Hematopoietic multipotent progenitor cell treated with erythropoietin and hydrocortisone succinate and interleukin-3 and kit ligand, for 17 days (in vitro differentiated cells): ENCODE results near the gene CARS1.

Source experiments
- DNase-seq: peaks from one replicate; pipeline ENCODE4 v3.0.0-alpha.2; 2015; ENCODE audit warnings: low spot score

Gene CARS1

GRCh38 chr11:3060436-3061025, 3.3 kb upstream of the CARS1 start:
- DNase-seq: no peak

DNA sequence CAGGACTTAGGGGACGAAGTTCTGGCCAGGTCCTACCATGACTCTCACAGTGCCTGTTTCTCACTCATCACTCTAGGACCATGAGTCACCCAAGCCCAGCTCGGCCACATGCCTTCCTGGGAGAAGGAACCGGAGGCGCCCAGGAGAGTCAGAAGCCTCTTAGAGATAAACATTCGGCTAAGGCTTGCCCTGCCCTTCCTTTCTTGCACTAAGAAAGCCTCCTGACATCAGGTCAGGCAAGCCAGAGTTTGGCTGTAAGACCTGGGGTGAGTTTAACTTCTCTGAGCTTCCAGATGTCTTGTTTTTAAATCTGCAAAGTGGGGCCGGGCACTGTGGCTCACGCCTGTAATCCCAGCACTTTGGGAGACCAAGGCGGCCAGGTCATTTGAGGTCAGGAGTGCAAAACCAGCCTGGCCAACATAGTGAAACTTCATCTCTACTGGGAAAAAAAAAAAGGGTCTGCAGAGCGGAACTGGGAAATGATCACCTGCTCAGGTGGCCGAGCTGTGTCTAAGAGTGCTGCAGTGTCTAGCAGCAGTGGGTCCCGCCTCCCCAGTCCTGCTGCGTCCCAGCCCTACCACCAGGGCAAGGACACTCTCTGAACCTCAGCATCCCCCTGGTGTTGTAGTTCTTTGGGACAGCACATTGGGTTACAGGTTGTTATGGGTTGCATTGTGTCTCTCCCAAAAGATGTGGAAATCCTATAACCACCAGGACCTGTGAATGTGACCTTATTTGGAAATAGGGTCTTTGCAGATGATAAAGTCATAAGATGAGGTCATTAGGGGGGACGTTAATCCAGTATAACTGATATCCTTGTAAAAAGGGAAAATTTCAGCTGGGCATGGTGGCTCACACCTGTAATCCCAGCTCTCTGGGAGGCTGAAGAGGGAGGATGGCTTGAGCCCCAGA, 1.8 kb upstream of the CARS1 start:
- peak; percentile 42 for DNase-seq

DNA sequence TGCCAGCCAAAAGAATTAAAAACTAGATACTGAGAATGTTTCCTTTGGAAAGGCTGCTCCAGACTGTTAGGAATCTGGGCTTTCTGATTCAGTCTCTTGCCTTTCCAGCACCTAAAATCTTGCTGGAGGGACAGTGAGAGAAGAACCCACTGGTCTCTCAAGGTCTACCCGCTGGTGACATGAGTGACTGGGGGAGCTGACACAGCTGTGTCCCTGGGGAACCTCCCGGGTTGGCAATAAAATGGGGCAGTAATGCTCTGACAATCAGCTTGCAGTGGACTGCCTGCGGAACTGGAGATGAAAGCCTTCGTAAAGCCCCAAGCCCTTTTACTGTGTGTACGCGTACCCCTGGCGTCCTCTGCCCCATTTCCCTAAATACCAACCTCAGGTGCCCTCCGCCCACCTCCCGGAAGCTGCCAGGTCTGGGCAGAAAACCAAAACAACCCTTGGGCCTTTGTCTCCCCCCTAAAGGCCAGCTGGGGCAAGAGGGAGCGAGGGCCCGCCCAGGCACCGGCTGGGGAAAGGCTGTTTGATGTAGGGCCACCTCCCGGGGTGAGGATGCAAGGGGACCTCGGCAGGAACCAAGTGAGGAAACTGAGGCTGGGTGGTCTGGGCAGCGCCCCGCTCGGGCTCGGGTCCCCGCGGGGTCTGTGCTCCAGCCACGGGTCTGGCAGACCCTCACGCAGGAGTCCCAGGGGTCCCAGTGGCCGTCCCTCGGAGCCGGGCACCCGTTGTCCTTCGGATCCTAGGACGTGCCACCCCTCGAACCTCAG, 741 bp downstream of the CARS1 start:
- peak; percentile 35 for DNase-seq

- no peak for DNase-seq
Observed at GRCh38 chr11:3055891-3056290, 1.3 kb downstream of the CARS1 start.

GRCh38 chr11:3052567-3052966, 4.7 kb downstream of the CARS1 start:
- no peak for DNase-seq

- DNase-seq: no peak
Observed at GRCh38 chr11:3052109-3052479, 5.1 kb downstream of the CARS1 start.

DNA sequence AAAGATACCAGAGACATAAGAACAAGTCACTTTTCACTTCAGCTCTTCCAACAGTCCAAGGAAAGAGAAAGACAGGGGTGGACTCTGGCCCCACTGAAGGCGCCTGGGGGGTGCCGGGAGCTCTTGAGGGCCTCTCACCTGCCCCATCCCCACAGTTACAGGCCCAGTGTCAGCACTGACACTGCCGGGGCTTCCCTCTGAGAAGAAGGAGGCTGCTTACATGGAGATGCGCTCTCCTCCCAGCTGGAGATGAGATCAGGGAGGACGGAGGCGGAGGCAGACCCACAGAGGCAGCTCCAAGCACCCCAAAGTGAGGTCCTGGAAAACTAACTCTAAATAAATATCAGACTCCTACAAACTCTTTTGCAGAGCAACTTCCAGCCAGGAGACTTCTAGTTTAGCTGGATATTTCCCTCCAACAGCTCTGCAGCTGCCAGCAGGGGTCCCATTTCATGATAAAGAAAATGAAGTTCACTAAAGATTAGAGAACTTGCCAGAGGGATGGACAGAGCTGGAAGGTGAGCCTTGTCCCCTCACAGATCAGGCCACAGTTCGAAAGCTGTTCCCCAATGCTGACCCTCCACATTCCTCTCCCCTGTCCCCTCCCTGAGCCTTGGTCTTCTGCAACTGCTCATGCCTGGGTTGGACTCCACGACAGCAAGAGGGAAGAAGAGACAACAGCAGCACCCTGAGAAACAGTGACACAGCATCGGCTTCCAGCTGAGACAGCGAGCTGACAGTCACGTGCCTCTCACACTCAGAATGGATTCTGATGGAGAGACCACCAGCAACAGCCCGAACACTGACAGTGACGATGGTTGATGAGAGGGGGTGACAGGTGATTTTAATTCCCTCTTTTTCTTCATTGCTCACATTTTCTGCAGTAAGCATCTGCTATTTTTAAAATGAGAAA, 5.8 kb downstream of the CARS1 start:
- no peak for DNase-seq

- no peak for DNase-seq
Observed at GRCh38 chr11:3050386-3051195, 6.6 kb downstream of the CARS1 start.

DNA sequence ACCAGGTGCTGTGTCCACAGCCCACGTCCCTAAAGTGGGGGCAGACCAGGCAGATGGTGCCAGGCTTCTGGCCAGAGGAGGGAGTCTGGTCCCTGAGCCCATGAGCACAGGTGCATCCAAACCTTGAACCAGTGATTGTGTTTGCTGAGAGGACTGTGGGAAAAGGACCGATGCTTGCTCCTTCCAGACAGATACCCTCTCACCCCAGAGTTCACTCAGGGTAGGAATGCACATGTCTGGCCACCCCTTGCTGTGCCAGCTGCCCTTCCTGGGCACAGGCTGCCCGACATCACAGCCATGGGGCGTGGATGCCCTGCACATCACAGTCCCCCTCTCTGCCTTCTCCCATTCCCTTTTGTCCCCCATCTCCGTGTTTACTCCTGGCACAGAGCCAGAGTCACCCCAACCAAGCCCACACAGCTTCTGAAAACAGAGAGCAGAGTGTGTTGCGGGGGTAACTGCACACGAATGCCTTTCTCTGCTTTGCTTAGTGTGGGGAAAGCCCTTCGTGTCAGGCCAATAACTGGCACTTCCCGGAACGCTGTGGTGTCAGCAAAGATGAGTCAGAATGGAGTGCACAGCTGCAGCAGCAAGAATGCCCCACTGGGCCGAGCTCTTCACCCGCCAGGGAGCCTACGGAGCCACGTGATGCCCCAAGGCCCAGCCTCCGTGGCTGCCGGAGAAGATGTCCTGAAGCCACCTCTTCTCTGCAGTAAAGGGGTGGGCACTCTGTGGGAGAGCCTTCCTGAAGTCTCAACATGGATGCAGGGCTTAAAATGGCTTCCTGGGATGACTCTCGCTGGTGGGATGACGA, 7.6 kb downstream of the CARS1 start:
- no peak for DNase-seq

DNA sequence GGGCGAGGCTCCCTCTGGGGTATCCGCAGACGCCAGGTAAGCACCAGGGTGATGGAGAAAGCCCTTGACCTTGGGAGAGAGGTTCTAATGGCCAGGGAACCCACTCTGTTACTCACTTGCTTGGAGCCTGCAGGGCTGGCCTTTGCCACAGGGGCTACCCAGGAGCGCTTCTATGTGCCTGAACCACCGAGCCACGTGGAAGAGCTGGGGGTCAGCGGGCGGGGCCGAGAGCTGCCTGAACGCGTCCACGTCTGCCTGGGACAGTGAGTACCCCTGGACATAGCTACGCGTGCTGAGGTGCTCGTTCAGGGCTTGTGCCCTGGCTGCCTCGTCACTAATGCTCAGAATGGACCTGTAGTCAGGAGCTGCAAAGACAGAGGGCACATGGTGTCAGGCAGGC, 9.6 kb downstream of the CARS1 start:
- no peak for DNase-seq

GRCh38 chr11:3046641-3047040, 10.6 kb downstream of the CARS1 start:
- no peak for DNase-seq

- no peak for DNase-seq
Observed at GRCh38 chr11:3046190-3046589, 11.0 kb downstream of the CARS1 start.

DNA sequence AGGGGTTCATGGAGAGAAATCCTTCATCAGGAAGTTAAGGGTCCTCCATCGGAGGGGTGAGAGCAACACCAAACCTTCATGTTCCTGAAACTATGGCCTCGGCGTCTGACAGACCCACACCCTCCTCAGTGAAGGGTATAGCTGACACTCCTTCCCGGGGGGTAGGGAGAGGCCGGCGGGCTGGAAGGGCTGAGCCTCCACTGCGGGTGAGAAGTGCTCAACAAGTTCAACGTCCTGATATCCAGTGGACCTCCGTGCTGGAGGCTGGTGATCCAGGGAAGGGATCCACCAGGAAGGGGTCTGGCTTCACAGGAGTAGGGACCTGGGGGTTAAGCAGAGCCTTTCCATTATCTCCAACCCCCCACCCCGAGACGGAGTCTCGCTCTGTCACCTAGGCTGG, 12.3 kb downstream of the CARS1 start:
- no peak for DNase-seq

- no peak for DNase-seq
Observed at GRCh38 chr11:3044004-3044403, 13.2 kb downstream of the CARS1 start.

- no peak for DNase-seq
Observed at GRCh38 chr11:3043315-3043871, 13.8 kb downstream of the CARS1 start.

DNA sequence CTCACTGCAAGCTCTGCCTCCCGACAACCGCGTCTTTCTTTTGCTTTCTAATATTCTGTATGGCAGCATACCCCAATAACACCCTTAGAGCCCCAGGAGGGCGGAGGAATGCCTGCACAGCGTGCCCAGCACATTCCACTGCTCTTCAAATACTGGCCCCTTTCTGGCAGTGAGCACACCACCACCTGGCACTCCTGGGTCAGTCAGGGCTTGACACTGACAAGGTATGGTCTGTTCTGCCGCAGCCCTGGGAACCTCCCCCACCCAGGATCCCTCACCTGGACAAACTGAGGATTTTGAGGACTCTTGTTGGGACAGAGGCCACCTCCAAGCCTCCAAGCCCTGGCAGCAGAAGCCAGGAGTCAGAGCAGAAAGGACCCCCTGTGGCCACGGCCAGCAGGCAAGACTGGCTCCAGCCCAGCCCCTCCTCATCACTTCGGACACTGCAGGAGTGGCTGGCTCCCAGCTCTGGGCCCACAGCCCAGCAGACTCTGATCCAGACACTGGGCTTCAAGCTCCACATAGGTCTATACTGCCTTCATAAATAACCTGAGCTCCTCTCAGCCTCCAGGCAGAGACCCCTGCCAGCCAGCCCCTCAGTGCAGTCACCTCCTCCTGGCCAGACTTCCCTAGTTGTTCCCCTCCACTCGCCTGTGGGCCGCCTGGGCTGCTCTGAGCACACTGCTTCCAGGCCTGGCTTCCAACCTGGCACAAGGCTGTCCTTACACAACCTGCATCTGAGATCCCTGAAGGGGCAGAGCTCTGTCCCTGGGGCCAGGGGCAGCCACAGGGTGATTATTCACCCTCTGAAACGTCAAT, 14.5 kb downstream of the CARS1 start:
- no peak for DNase-seq

DNA sequence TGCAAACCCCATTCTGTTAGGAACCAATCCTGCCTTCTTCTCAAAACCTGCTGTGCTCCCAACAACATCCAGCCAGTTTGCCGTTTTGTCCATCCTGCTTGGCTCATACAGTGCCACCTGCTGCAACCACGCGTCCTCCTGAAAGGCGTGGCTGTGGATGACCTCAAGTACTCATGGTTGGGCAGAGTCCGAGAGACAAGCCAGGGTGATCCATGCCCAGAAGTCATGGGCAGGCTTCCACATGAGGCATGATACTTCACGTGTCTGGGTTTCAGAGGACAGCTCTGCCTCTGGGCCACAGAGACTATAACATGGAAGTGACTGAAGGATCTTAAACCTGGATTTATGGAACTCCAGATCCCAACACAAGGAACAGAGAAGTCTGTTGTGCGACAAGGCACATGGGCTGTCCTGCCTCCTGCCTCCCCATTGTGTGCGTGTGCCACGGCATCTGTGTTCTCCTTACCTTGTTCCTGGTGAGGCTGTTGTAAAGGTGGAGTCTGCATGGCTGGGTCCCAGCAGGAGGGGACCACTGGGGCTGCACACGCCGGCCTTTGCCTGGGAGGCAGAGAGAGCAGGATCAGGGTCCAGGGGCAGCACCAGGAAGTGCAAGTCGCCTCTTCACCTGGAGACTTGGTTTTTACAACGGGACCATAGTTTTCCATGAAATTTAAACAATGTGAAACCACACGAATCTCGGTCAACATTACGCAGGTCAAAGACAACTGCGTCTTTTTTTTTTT, 15.4 kb downstream of the CARS1 start:
- no peak for DNase-seq

GRCh38 chr11:3040881-3041280, 16.3 kb downstream of the CARS1 start:
- no peak for DNase-seq
